WERI-Rb-1 (cell line): ENCODE measurements around the gene PAX8.

Experiments
- DNase-seq: peaks from one replicate; pipeline ENCODE4 v3.0.0-alpha.2; 2020
- H3K27ac ChIP-seq: fragments of 250-450 bp; sonication (Bioruptor Pico); 2 replicates; pipeline ENCODE4 v1.5.1; 2020; ENCODE audit warnings: mild to moderate bottlenecking, moderate library complexity
- H3K27me3 ChIP-seq: fragments of 250-450 bp; sonication (Bioruptor Pico); 2 replicates; pipeline ENCODE4 v1.5.1; 2021; ENCODE audit warnings: mild to moderate bottlenecking, low read depth, moderate library complexity; ENCODE audit not compliant: insufficient read depth, severe bottlenecking
- H3K36me3 ChIP-seq: fragments of 250-450 bp; sonication (Bioruptor Pico); 2 replicates; pipeline ENCODE4 v1.5.1; 2020; ENCODE audit warnings: mild to moderate bottlenecking, moderate library complexity
- H3K4me3 ChIP-seq: 2 replicates; pipeline ENCODE4 v1.5.1; 2011; ENCODE audit warnings: low read depth, mild to moderate bottlenecking, control low read depth, low read length
- H3K9me3 ChIP-seq: fragments of 250-450 bp; sonication (Bioruptor Pico); 2 replicates; pipeline ENCODE4 v1.5.1; 2021; ENCODE audit warnings: mild to moderate bottlenecking, moderate library complexity; ENCODE audit not compliant: severe bottlenecking
- TF ChIP-seq, protein P1 (sequence below): IDR thresholded peaks from 2 replicates; pipeline ENCODE4 v1.5.1; 2011; ENCODE audit warnings: low read depth, mild to moderate bottlenecking, control low read depth, inconsistent platforms, low read length

Gene PAX8

DNA sequence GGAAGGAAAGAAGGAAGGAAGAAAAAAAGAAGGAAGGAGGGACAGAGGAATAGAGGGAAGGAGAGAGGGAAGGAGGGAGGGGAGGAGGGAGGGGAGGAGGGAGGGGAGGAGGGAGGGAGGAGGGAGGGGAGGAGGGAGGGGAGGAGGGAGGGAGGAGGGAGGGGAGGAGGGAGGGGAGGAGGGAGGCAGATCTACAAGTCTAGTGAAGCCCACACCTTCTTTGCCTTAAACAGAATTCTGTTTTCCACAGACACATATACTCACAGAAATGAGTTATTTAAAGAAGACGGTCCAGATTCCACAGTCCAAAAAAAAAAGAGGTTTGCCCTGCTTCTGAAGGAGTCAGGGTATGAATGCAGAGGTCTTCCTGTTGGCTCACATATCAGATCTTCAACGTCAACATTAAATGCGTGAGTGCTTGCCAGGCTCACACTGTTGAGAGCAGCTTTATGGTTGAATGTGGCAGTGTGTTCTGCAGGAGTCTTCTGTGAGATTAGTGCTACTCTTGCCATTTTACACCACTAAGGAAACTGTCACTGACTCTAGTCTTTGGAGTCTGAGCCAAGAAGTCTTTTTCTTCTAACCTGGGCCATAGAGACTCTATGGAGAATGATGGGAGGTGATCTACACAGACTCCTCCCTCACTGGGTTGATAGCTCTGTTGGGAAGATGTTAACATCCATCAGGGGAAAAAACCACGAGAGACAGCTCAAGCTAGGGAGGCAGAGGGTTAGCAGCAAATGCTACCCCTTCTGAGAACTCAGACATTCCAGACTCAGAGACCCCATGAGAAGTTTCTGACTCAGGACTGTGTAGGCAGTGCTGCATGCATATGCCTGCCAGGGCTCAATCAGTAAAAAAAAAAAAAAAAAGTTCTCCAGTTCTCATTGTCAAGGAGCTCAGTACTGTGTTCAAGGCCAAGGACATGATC, 23.3 kb downstream of the PAX8 start:
- Histone ChIP-seq H3K36me3 (no peaks in the 10 kb centered on the region), H3K27me3 (no peaks in the 10 kb centered on the region), H3K27ac (no peak overlapping the region), H3K9me3 (no peaks in the 10 kb centered on the region), H3K4me3 (no peak overlapping the region)
- TF ChIP-seq, protein P1, sequence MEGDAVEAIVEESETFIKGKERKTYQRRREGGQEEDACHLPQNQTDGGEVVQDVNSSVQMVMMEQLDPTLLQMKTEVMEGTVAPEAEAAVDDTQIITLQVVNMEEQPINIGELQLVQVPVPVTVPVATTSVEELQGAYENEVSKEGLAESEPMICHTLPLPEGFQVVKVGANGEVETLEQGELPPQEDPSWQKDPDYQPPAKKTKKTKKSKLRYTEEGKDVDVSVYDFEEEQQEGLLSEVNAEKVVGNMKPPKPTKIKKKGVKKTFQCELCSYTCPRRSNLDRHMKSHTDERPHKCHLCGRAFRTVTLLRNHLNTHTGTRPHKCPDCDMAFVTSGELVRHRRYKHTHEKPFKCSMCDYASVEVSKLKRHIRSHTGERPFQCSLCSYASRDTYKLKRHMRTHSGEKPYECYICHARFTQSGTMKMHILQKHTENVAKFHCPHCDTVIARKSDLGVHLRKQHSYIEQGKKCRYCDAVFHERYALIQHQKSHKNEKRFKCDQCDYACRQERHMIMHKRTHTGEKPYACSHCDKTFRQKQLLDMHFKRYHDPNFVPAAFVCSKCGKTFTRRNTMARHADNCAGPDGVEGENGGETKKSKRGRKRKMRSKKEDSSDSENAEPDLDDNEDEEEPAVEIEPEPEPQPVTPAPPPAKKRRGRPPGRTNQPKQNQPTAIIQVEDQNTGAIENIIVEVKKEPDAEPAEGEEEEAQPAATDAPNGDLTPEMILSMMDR, result no peak
- DNase-seq, result no peak

DNA sequence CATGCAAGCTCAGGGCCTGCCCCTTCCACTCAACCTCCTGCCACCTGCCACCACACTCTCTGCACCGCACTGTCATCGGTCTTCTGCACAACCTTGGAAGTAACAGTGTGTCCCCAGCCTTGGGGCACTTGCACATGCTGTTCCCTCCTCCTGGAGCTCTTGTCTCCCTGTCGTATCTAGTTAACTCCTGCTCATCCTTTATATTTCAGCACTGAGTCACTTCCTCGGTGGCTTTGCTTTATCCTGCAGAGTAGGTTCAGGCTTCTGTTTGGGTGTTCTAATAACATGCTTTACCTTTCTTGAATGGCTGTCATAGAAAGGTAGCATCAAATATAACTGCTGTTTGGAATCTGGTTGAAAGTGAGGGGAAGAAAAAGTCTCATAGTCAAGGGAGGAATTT, 25.3 kb downstream of the PAX8 start:
- Histone ChIP-seq H3K27ac (no peak overlapping the region), H3K27me3 (no peaks in the 10 kb centered on the region), H3K9me3 (no peaks in the 10 kb centered on the region), H3K36me3 (no peaks in the 10 kb centered on the region), H3K4me3 (no peak overlapping the region)
- DNase-seq, result no peak
- TF ChIP-seq, protein P1, result no peak

DNA sequence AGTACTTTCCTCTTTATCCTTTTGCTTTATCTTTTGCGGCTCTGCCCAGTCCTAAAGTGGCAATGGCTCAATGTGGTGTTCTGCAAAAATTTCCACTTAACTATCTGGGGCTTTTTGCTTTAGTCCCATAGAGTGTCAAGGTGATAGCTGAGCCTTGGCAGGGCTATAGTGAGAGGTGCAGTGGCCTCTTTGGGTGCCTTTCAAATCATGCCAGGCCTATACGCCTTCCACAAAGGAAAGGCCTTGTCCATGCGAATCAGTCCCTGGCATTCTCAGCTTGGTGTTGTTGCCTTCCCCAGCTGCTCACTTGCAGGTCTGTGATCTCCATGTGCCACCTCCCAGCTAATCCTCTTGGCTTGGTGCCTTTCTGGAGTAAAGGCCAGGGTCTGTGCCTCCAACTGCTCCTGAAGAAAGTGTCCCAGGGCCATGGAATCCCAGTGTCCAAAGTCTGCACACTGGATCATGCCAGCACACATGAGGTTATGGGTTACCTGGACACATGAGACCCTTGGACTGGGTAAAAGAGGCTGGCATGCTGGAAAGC, 26.6 kb downstream of the PAX8 start:
- H3K9me3 ChIP-seq, result no peaks in the 10 kb centered on the region
- H3K36me3 ChIP-seq, result no peaks in the 10 kb centered on the region
- TF ChIP-seq, protein P1, result no peak
- H3K27me3 ChIP-seq, result no peaks in the 10 kb centered on the region
- H3K4me3 ChIP-seq, result no peak overlapping the region
- DNase-seq, result no peak
- no peak overlapping the region for H3K27ac ChIP-seq

DNA sequence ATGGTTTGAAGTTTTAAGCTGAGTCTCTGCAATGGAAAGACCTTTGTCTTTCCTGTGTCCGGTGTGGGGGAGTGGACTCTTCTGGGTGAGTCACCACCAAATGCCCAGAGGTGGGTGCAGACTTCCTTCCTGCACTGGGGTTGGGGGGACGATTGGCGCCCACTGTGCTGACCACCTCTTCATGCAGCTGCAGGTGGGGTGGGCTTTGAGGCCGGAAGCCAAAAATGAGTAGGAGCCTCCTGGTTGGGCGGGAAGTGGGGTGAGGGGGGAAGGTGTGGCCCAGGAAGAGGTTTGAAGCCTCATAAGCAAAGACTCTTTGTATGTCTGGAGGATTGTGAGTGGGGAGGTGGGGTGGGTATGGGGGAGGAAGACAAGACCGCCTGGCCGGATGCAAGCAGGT, 27.6 kb downstream of the PAX8 start:
- Histone ChIP-seq H3K27me3 (no peaks in the 10 kb centered on the region), H3K27ac (no peak overlapping the region), H3K36me3 (no peaks in the 10 kb centered on the region), H3K9me3 (no peaks in the 10 kb centered on the region), H3K4me3 (no peak overlapping the region)
- no peak for DNase-seq
- TF ChIP-seq, protein P1, result no peak

DNA sequence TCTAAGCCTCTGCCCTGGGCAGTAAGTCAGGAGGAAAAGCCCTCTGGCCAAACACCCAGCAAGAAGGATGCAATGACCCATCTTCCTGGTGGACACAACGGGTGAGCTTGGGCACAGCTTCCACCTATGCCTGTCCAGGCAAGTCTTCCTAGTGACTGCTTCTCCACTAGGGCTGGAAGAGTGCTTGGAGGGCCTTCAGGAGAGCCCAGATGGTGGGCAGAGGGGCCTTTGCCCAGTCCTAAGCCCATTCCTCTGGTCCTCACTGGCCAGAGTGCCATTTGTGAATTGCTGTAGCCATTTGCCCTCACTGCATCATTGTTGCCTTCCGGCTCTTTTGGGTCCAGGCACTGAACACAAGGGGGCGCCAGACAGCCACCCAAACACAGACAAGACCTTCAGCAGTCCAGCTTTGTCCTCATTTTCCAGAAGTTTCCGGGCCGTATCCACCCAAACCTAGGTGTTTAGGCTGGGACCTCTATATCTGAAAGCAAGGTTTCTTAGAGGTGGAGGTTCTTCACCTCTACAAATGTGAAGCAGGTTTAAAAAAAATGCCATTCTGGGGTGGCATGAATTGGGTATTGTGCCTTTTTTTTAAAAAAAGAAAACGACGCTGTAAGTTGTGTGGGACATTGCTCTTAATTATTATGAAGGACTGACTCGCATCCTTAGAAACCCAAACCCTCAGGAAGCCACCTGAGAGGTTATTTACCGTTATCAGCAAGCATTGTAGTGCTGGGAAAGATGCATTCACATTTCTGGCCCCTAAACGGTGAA, 29.5 kb downstream of the PAX8 start:
- no peak overlapping the region for H3K4me3 ChIP-seq
- H3K27me3 ChIP-seq, result no peaks in the 10 kb centered on the region
- H3K9me3 ChIP-seq, result no peaks in the 10 kb centered on the region
- H3K27ac ChIP-seq, result no peak overlapping the region
- H3K36me3 ChIP-seq, result no peaks in the 10 kb centered on the region
- DNase-seq, result peak; percentile 82
- TF ChIP-seq, protein P1, result peak; percentile 87
